K562 (cell line): ENCODE results near the gene NECTIN4. TPM values are rescaled to one million over a fixed set of nuclear protein-coding genes. Genes with fewer than 3 reads are reported as not detected.

Experiments used
- ATAC-seq: fragments of 200-7000 bp; cut with Tn5 transposase; 3 replicates; pipeline ENCODE4 v1.9.1; 2020; ENCODE audit warnings: moderate library complexity
- BruUV-seq: library from RNA; stranded (reverse); fragments of 400-500 nt; replicated peaks from 2 replicates; lab custom pipeline; 2021; lab: Mats Ljungman, UMichigan
- CTCF ChIA-PET: fragments of 300-600 bp; formaldehyde crosslinking; extraction: SDS; loops from one replicate; lab custom pipeline; 2021; ENCODE audit warnings: low intra/inter-chr PET ratio; lab: Yijun Ruan, JAX
- POLR2A ChIA-PET: fragments of 300-600, 350-650 bp; sonication (Branson Sonifier 250); formaldehyde crosslinking; extraction: SDS; loops from one replicate; lab custom pipeline; 2021; ENCODE audit warnings: antibody characterized with exemption, inconsistent platforms; lab: Yijun Ruan, JAX
- DNase-seq, 4 experiments: peaks; one replicate each; pipeline versions ENCODE4 v3.0.0 to v3.0.0-alpha.2; 2011 to 2018; ENCODE audit warnings: low spot score in 3 of 4, mixed read lengths in 3 of 4; ENCODE audit errors: extremely low read depth in 1 of 4
- FAIRE-seq: peaks from 2 replicates; lab custom pipeline; 2011; peaks lifted over from hg19 to GRCh38; lab: Jason Lieb, UNC
- H2AFZ ChIP-seq: 2 replicates; pipeline ENCODE4 v1.6.0; 2011; ENCODE audit warnings: low read depth, low read length, control low read depth, inconsistent platforms
- H3K27ac ChIP-seq: fragments of 200-600 bp; 3 replicates; pipeline ENCODE4 v1.8.0; 2011; ENCODE audit warnings: low read depth, mild to moderate bottlenecking, control low read depth, inconsistent platforms, low read length, moderate library complexity, mixed read lengths; ENCODE audit errors: extremely low read depth
- H3K27me3 ChIP-seq, 2 experiments: fragments of 300-600 bp in 1 of 2; 2 replicates in 1 of 2; 3 replicates in 1 of 2; pipeline versions ENCODE4 v1.6.0 to v1.8.0; 2011; ENCODE audit warnings: inconsistent platforms in 2 of 2, low read length in 2 of 2, mild to moderate bottlenecking in 1 of 2, mixed read lengths in 1 of 2, moderate library complexity in 1 of 2; ENCODE audit not compliant: control insufficient read depth in 2 of 2, insufficient read depth in 2 of 2
- H3K36me3 ChIP-seq: fragments of 300-600 bp; 3 replicates; pipeline ENCODE4 v1.8.0; 2011; ENCODE audit warnings: mild to moderate bottlenecking, low read length, inconsistent platforms; ENCODE audit not compliant: control insufficient read depth, insufficient read depth
- H3K4me1 ChIP-seq, 2 experiments: fragments of 200-600 bp in 1 of 2; replicated peaks in 1 of 2; 2 replicates in 1 of 2; 3 replicates in 1 of 2; pipeline versions ENCODE4 v1.5.1 to v1.8.0; 2011; ENCODE audit warnings: inconsistent platforms in 2 of 2, low read length in 2 of 2, mild to moderate bottlenecking in 1 of 2, mixed read lengths in 1 of 2, moderate library complexity in 1 of 2; ENCODE audit not compliant: control insufficient read depth in 2 of 2, insufficient read depth in 2 of 2
- H3K4me2 ChIP-seq: 2 replicates; pipeline ENCODE4 v1.6.1; 2011; ENCODE audit warnings: low read length, control low read depth, inconsistent platforms, mixed read lengths; ENCODE audit not compliant: insufficient read depth
- H3K4me3 ChIP-seq: fragments of 200-600 bp; sonication (generic), shearing (Covaris generic); 2 replicates; pipeline ENCODE4 v1.5.1; 2016; ENCODE audit warnings: control low read depth, inconsistent platforms
- H3K79me2 ChIP-seq: fragments of 200-600 bp; 3 replicates; pipeline ENCODE4 v1.8.0; 2011; ENCODE audit warnings: low read length, inconsistent platforms; ENCODE audit not compliant: control insufficient read depth, insufficient read depth
- H3K9ac ChIP-seq, 2 experiments: 2 replicates each; pipeline versions ENCODE4 v1.6.0 to v1.6.1; 2011; ENCODE audit warnings: low read depth in 2 of 2, low read length in 2 of 2, control low read depth in 1 of 2, inconsistent platforms in 1 of 2, mild to moderate bottlenecking in 1 of 2, mixed read lengths in 1 of 2; ENCODE audit not compliant: insufficient read depth in 1 of 2
- H3K9me1 ChIP-seq: one replicate; pipeline ENCODE4 v1.6.0; 2011; ENCODE audit warnings: inconsistent platforms, mild to moderate bottlenecking, low read length, moderate library complexity; ENCODE audit not compliant: control insufficient read depth, insufficient read depth
- H3K9me3 ChIP-seq: replicated peaks from 2 replicates; pipeline ENCODE4 v1.5.1; 2011; ENCODE audit warnings: low read depth, low read length, inconsistent platforms; ENCODE audit not compliant: control insufficient read depth, insufficient read depth
- H4K20me1 ChIP-seq: replicated peaks from 2 replicates; pipeline ENCODE4 v1.6.1; 2011; ENCODE audit warnings: low read length, inconsistent platforms, mixed read lengths; ENCODE audit not compliant: control insufficient read depth, insufficient read depth
- EP400 ChIP-seq: fragments of 450-650 bp; IDR thresholded peaks from 2 replicates; pipeline ENCODE4 v1.6.1; 2017; ENCODE audit warnings: antibody characterized with exemption, mild to moderate bottlenecking, moderate library complexity
- POLR2G ChIP-seq: fragments of 200-400 bp; formaldehyde crosslinking; IDR thresholded peaks from 2 replicates; pipeline ENCODE4 v1.6.1; 2017; ENCODE audit warnings: low read depth, mild to moderate bottlenecking, antibody characterized with exemption, low read length, moderate library complexity
- RBFOX2 ChIP-seq: fragments of 200-400 bp; formaldehyde crosslinking; IDR thresholded peaks from 2 replicates; pipeline ENCODE4 v1.6.1; 2017; ENCODE audit warnings: low read depth, mild to moderate bottlenecking, low read length, moderate library complexity
- ZC3H4 ChIP-seq: sonication (generic); formaldehyde crosslinking; IDR thresholded peaks from 2 replicates; pipeline ENCODE4 v1.9.0; 2021; ENCODE audit warnings: missing genetic modification reagents, borderline replicate concordance
- ZFP91 ChIP-seq: sonication (generic); formaldehyde crosslinking; IDR thresholded peaks from 2 replicates; pipeline ENCODE4 v1.8.0; 2022; ENCODE audit warnings: mild to moderate bottlenecking, missing genetic modification reagents
- ZNF57 ChIP-seq: fragments of 450-650 bp; formaldehyde crosslinking; IDR thresholded peaks from 2 replicates; pipeline ENCODE4 v1.4.0; 2020; ENCODE audit warnings: mild to moderate bottlenecking, moderate library complexity
- ZNF609 ChIP-seq: sonication (generic); formaldehyde crosslinking; IDR thresholded peaks from 2 replicates; pipeline ENCODE4 v1.8.1; 2023; ENCODE audit warnings: missing genetic modification reagents, mild to moderate bottlenecking, borderline replicate concordance
- WGBS: fragments of 100-300 bp; shearing (Covaris generic); methylation state at CpG from one replicate; pipeline ENCODE4 v1.1.6; 2016; ENCODE audit warnings: low coverage, mixed read lengths; ENCODE audit not compliant: insufficient coverage; ENCODE audit errors: missing lambda C conversion rate; 5-methylcytosine and 5-hydroxymethylcytosine counted together
- in situ Hi-C: fragments of 300-500 bp; cut with MboI; formaldehyde crosslinking; loops from 4 replicates; pipeline ENCODE4 v1.15.0; 2018; ENCODE audit warnings: inconsistent platforms, mixed read lengths
- intact Hi-C: fragments of 100-400 bp; cut with micrococcal nuclease; formaldehyde crosslinking; loops from 2 replicates; pipeline ENCODE4 v1.14.2; 2022
- polyA plus RNA-seq, 8 experiments: library from polyadenylated mRNA; depleted of rRNA in 4 of 8; stranded (reverse) in 5 of 8; unstranded in 3 of 8; fragments of >200 nt; fragmentation: Nextera tagmentation in 2 of 8; fragmentation: Illumina TruSeq in 1 of 8; extraction: Ambion mirVana in 2 of 8; extraction: Trizol in 1 of 8; gene quantifications; 2 replicates each; pipeline versions ENCODE4 v1.2.1 to v1.2.3, GENCODE V29; 2011 to 2014; ENCODE audit warnings: inconsistent platforms in 1 of 8, missing spikeins in 1 of 8
- total RNA-seq, 7 experiments: library from RNA; depleted of rRNA in 6 of 7; stranded (reverse); fragments of >200 nt in 6 of 7; fragmentation: Illumina TruSeq in 2 of 7; extraction: Trizol in 2 of 7; gene quantifications; 2 replicates each; pipeline versions ENCODE4 v1.2.1 to v1.2.3, GENCODE V29; 2011 to 2021; ENCODE audit warnings: low replicate concordance in 1 of 7
- TF ChIP-seq, protein P1 (sequence below), 2 experiments: IDR thresholded peaks; 2 replicates each; pipeline ENCODE4 v1.6.1; 2012; ENCODE audit warnings: improper control_type of control experiment in 2 of 2, low read depth in 2 of 2, low read length in 2 of 2, borderline replicate concordance in 1 of 2
- TF ChIP-seq, protein P2 (sequence below): IDR thresholded peaks from 3 replicates; pipeline ENCODE4 v1.6.1; 2011; ENCODE audit warnings: borderline replicate concordance, mild to moderate bottlenecking; ENCODE audit not compliant: insufficient read length, insufficient read depth

Gene NECTIN4
- total and polyA plus RNA-seq, 9 of the 15 experiments (the other 6 are each of a cell fraction or from before 2014, with no cell fraction given): 0.01 to 0.09 TPM; not detected in 7

GRCh38 chr1:161038523-161039153, 50.7 kb downstream of the NECTIN4 start, which contains the start of gene TSTD1:
TSTD1 (minus strand) TSS chr1:161038964; CDS start chr1:161038889, 75 bp downstream.
- CTCF ChIA-PET: no interaction called here
- no TSS peak for BruUV-seq
- POLR2A ChIA-PET: interaction anchor here (2.1 kb wide), 1 partner anchor 17 kb away, joined by 8 read pairs; the partner anchor contains the start of gene F11R
- Histone ChIP-seq H3K4me1 (peaks cover 3 to 4% of the 10 kb centered on the region in 2 experiments; a peak in 3 of 5 replicates), H3K9me3 (no peaks in the 10 kb centered on the region), H3K27me3 (no peaks in the 10 kb centered on the region), H3K9me1 (no peaks in the 10 kb centered on the region), H3K36me3 (peaks cover 48% of the 10 kb centered on the region), H3K9ac (no peak within 1 kb of the TSS), H3K4me2 (no peak within 1 kb of the TSS), H3K27ac (no peak within 1 kb of the TSS), H4K20me1 (no peaks in the 10 kb centered on the region), H3K79me2 (peaks cover 2% of the 10 kb centered on the region; the same call in 1 of the 3 replicates), H3K4me3 (no peak within 1 kb of the TSS), H2AFZ (no peak within 1 kb of the TSS)
- DNase-seq: peak in 1 of 4 experiments; percentile 45
- in situ Hi-C loops (no loop called here), intact Hi-C loops (no loop called here)
- no peak for ATAC-seq
- WGBS: 95% methylated on average over 26 of the region's 54 CpGs
- no peak for FAIRE-seq
- TF ChIP-seq ZNF609 (CRISPR knock-in tag) (no peak), POLR2G (peak; percentile 72), EP400 (no peak), RBFOX2 (peak; percentile 25; the same call in 1 of the 2 replicates), ZNF57 (CRISPR knock-in tag) (no peak), ZFP91 (CRISPR knock-in tag) (no peak), ZC3H4 (CRISPR knock-in tag) (no peak)
- TF ChIP-seq, protein P1, sequence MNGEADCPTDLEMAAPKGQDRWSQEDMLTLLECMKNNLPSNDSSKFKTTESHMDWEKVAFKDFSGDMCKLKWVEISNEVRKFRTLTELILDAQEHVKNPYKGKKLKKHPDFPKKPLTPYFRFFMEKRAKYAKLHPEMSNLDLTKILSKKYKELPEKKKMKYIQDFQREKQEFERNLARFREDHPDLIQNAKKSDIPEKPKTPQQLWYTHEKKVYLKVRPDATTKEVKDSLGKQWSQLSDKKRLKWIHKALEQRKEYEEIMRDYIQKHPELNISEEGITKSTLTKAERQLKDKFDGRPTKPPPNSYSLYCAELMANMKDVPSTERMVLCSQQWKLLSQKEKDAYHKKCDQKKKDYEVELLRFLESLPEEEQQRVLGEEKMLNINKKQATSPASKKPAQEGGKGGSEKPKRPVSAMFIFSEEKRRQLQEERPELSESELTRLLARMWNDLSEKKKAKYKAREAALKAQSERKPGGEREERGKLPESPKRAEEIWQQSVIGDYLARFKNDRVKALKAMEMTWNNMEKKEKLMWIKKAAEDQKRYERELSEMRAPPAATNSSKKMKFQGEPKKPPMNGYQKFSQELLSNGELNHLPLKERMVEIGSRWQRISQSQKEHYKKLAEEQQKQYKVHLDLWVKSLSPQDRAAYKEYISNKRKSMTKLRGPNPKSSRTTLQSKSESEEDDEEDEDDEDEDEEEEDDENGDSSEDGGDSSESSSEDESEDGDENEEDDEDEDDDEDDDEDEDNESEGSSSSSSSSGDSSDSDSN (IDR thresholded peaks at IDR 0.05; ENCODE audit: borderline replicate concordance in 1 of 2, low read depth in 2 of 2, low read length in 2 of 2): no peak
- TF ChIP-seq, protein P2, sequence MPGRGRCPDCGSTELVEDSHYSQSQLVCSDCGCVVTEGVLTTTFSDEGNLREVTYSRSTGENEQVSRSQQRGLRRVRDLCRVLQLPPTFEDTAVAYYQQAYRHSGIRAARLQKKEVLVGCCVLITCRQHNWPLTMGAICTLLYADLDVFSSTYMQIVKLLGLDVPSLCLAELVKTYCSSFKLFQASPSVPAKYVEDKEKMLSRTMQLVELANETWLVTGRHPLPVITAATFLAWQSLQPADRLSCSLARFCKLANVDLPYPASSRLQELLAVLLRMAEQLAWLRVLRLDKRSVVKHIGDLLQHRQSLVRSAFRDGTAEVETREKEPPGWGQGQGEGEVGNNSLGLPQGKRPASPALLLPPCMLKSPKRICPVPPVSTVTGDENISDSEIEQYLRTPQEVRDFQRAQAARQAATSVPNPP: no peak
